ENCODE results near the gene NDC1.
"Not testable (repeated sequence)": the region's sequence is repeated elsewhere in the genome, so short reads cannot be mapped to it uniquely, and the experiment has no call there.

The NDC1 gene

GRCh38 chr1:53783056-53783455, 55.0 kb downstream of the NDC1 start:
- FAIRE-seq: no peak

GRCh38 chr1:53781654-53782053, 56.4 kb downstream of the NDC1 start:
- no peak for TF ChIP-seq POLR2AphosphoS5 (IDR thresholded peaks at IDR 0.05; ENCODE audit: low read depth, low read length)
- TF ChIP-seq TAF1 (IDR thresholded peaks at IDR 0.05; ENCODE audit: borderline replicate concordance, low read depth, low read length): no peak
- no peak for TF ChIP-seq POLR2A (IDR thresholded peaks at IDR 0.05; ENCODE audit: low read depth, low read length)
- FAIRE-seq (no peak), DNase-seq (ENCODE audit: insufficient read length) (no peak)

More at GRCh38 chr1:53783056-53783455, 55.0 kb downstream of the NDC1 start:
- DNase-seq (ENCODE audit: insufficient read length): no peak
- TF ChIP-seq TAF1 (IDR thresholded peaks at IDR 0.05; ENCODE audit: borderline replicate concordance, low read depth, low read length) (no peak), POLR2A (IDR thresholded peaks at IDR 0.05; ENCODE audit: low read depth, low read length) (no peak), POLR2AphosphoS5 (IDR thresholded peaks at IDR 0.05; ENCODE audit: low read depth, low read length) (no peak)

- TF ChIP-seq POLR2AphosphoS5 (IDR thresholded peaks at IDR 0.05; ENCODE audit: low read depth, low read length) (no peak), POLR2A (IDR thresholded peaks at IDR 0.05; ENCODE audit: low read depth, low read length) (no peak), TAF1 (IDR thresholded peaks at IDR 0.05; ENCODE audit: borderline replicate concordance, low read depth, low read length) (no peak)
- FAIRE-seq: no peak
- no peak for DNase-seq (ENCODE audit: insufficient read length)
Measured at GRCh38 chr1:53777272-53777671, 60.8 kb downstream of the NDC1 start.

GRCh38 chr1:53771648-53772047, 66.4 kb downstream of the NDC1 start:
- DNase-seq (ENCODE audit: insufficient read length) (no peak), FAIRE-seq (no peak)
- no peak for TF ChIP-seq TAF1 (IDR thresholded peaks at IDR 0.05; ENCODE audit: borderline replicate concordance, low read depth, low read length)
- no peak for TF ChIP-seq POLR2A (IDR thresholded peaks at IDR 0.05; ENCODE audit: low read depth, low read length)
- TF ChIP-seq POLR2AphosphoS5 (IDR thresholded peaks at IDR 0.05; ENCODE audit: low read depth, low read length): no peak

DNA sequence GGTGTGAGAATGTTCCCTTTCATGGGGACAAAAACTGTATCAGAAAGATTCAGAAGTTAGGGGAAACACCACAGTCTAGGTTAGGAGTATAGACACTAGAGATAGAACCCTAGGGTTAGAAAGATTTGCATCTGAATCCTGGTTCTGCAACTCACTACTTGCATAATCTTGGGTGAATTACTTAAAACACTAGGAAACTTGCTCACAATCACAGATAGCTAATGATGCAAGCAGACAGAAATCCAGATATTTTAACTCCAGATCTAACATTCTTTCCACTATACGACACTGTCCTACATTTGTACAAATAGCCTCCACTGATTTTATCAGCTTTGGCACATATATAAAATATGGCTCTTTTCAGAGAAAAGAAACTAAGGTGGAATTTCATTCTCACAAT, 68.3 kb downstream of the NDC1 start:
- peak; percentile 48 for FAIRE-seq

GRCh38 chr1:53769184-53769583, 68.9 kb downstream of the NDC1 start:
- FAIRE-seq (no peak), DNase-seq (ENCODE audit: insufficient read length) (no peak)
- TF ChIP-seq POLR2AphosphoS5 (IDR thresholded peaks at IDR 0.05; ENCODE audit: low read depth, low read length) (no peak), TAF1 (IDR thresholded peaks at IDR 0.05; ENCODE audit: borderline replicate concordance, low read depth, low read length) (no peak), POLR2A (IDR thresholded peaks at IDR 0.05; ENCODE audit: low read depth, low read length) (no peak)

More for the DNA sequence above, 68.3 kb downstream of the NDC1 start:
- no peak for DNase-seq (ENCODE audit: insufficient read length)
- TF ChIP-seq TAF1 (IDR thresholded peaks at IDR 0.05; ENCODE audit: borderline replicate concordance, low read depth, low read length) (no peak), POLR2AphosphoS5 (IDR thresholded peaks at IDR 0.05; ENCODE audit: low read depth, low read length) (no peak), POLR2A (IDR thresholded peaks at IDR 0.05; ENCODE audit: low read depth, low read length) (no peak)

- TF ChIP-seq POLR2A (IDR thresholded peaks at IDR 0.05; ENCODE audit: low read depth, low read length): no peak
- TF ChIP-seq TAF1 (IDR thresholded peaks at IDR 0.05; ENCODE audit: borderline replicate concordance, low read depth, low read length): no peak
- no peak for TF ChIP-seq POLR2AphosphoS5 (IDR thresholded peaks at IDR 0.05; ENCODE audit: low read depth, low read length)
- FAIRE-seq (peak; percentile 70), DNase-seq (ENCODE audit: insufficient read length) (no peak)
Measured at GRCh38 chr1:53766831-53767405, 71.2 kb downstream of the NDC1 start.

DNA sequence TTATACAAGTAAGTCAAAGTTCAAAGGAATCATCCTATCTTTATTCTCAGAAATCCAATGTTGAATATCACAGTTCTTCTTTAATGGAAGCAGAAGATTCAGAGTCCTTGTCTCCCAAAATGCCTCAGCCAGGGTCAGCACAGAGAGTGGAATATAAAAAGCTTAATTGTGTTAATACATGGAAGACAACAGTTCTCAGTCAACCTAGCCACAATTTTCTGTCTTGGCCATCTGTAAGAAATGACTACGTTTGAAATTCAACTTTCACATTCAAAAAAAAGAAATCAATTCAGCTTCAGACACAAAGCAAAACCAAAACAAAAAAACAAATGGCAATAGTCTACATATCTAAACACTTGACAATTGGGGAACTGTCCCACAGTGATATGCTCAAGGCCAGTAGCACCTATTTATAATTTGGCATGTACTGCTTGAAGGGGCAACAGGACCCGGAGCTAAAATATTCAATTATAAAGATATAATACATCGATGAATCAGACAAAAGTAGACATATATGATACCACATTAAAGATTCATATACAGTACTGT, 71.8 kb downstream of the NDC1 start:
- TF ChIP-seq TAF1 (IDR thresholded peaks at IDR 0.05; ENCODE audit: borderline replicate concordance, low read depth, low read length) (no peak), POLR2AphosphoS5 (IDR thresholded peaks at IDR 0.05; ENCODE audit: low read depth, low read length) (no peak), POLR2A (IDR thresholded peaks at IDR 0.05; ENCODE audit: low read depth, low read length) (no peak)
- no peak for DNase-seq (ENCODE audit: insufficient read length)
- FAIRE-seq: no peak

DNA sequence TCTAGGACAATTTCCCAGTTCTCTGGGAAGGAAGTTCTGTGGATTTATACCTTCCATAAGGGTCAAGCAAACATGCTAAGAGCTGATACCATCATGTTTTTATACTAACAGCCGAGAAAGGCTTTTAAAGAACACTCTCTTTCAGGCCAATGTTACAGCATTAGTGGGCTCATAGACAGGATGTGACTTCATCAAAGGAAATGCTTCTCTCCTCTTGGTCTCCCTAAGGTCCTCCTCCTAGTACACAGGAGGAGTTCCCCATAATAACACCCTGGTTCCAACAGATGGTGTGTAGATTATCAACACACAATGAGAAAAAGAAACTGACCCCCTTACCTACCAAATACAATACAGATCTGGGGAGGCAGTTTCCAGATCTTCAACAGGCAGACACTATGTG, 72.4 kb downstream of the NDC1 start:
- DNase-seq (ENCODE audit: insufficient read length) (no peak), FAIRE-seq (peak; percentile 76)
- TF ChIP-seq POLR2AphosphoS5 (IDR thresholded peaks at IDR 0.05; ENCODE audit: low read depth, low read length) (no peak), TAF1 (IDR thresholded peaks at IDR 0.05; ENCODE audit: borderline replicate concordance, low read depth, low read length) (no peak), POLR2A (IDR thresholded peaks at IDR 0.05; ENCODE audit: low read depth, low read length) (no peak)

DNA sequence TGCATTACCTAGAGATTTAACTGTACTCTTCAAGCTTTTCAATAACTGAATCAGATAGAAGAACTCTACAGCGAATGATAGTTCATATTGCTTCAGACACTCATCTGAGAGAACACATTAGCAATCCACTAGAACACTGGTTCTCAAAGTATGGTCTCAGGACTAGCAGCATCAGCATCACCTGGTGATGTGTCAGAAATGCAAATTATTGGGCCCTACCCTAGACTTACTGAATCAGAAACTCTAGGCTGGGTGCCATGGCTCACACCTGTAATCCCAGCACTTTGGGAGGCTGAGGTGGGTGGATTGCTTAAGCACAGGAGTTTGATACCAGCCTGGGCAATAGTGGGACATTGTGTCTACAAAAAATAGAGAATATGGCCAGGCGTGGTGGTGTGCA, 74.2 kb downstream of the NDC1 start:
- no peak for DNase-seq (ENCODE audit: insufficient read length)
- TF ChIP-seq TAF1 (IDR thresholded peaks at IDR 0.05; ENCODE audit: borderline replicate concordance, low read depth, low read length) (no peak), POLR2AphosphoS5 (IDR thresholded peaks at IDR 0.05; ENCODE audit: low read depth, low read length) (no peak), POLR2A (IDR thresholded peaks at IDR 0.05; ENCODE audit: low read depth, low read length) (no peak)

GRCh38 chr1:53763461-53763860, 74.6 kb downstream of the NDC1 start:
- no peak for DNase-seq (ENCODE audit: insufficient read length)

More for the DNA sequence above, 74.2 kb downstream of the NDC1 start:
- no peak for FAIRE-seq

DNA sequence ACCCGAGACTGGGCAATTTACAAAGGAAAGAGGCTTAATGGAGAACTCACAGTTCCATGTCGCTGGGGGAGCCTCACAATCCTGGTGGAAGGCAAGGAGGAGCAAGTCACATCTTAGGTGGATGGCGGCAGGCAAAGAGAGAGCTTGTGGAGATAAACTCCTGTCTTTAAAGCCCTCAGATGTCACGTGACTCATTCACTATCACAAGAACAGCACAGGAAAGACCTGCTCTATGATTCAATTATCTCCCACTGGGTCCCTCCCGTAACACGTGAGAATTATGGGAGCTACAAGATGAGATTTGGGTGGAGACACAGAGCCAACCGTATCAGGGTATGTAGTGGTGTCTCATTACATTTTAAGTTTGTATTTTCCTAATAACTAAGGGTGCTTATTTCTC, 77.6 kb downstream of the NDC1 start:
- DNase-seq (ENCODE audit: insufficient read length); FAIRE-seq: not testable (repeated sequence)

More at GRCh38 chr1:53763461-53763860, 74.6 kb downstream of the NDC1 start:
- no peak for FAIRE-seq
- no peak for TF ChIP-seq POLR2AphosphoS5 (IDR thresholded peaks at IDR 0.05; ENCODE audit: low read depth, low read length)
- no peak for TF ChIP-seq TAF1 (IDR thresholded peaks at IDR 0.05; ENCODE audit: borderline replicate concordance, low read depth, low read length)
- no peak for TF ChIP-seq POLR2A (IDR thresholded peaks at IDR 0.05; ENCODE audit: low read depth, low read length)
